NCI-H345 treated with DMSO at 0.1 percent for 48 hours (cell line): ENCODE measurements around the gene SNX18.
"Not testable (repeated sequence)": the region's sequence is repeated elsewhere in the genome, so short reads cannot be mapped to it uniquely, and the experiment has no call there.

Source experiments
- DNase-seq: peaks from one replicate; lab custom pipeline; 2025; ENCODE audit not compliant: unreplicated experiment; lab: John Stamatoyannopoulos, UW

SNX18 gene

GRCh38 chr5:54517512-54518145 is at the start of gene SNX18:
TSS of gene SNX18 (plus strand) at chr5:54517759. CDS start at chr5:54517953, 194 bp downstream.
- peak; percentile 68 for DNase-seq

GRCh38 chr5:54469622-54470021 is 47.9 kb upstream of the SNX18 start:
- DNase-seq: no peak

GRCh38 chr5:54470128-54470527 is 47.4 kb upstream of the SNX18 start:
- no peak for DNase-seq

GRCh38 chr5:54470677-54471076 is 46.9 kb upstream of the SNX18 start:
- DNase-seq: no peak

- DNase-seq: no peak
Measured at GRCh38 chr5:54471398-54471797, 46.2 kb upstream of the SNX18 start.

- DNase-seq: no peak
Measured at GRCh38 chr5:54476682-54477081, 40.9 kb upstream of the SNX18 start.

GRCh38 chr5:54477941-54478478 is 39.5 kb upstream of the SNX18 start:
- DNase-seq: no peak

GRCh38 chr5:54480296-54480695 is 37.3 kb upstream of the SNX18 start:
- DNase-seq: no peak

- no peak for DNase-seq
Measured at GRCh38 chr5:54484219-54484894, 33.2 kb upstream of the SNX18 start.

- DNase-seq: not testable (repeated sequence)
Measured at GRCh38 chr5:54485659-54486058, 31.9 kb upstream of the SNX18 start.

GRCh38 chr5:54489648-54489979 is 27.9 kb upstream of the SNX18 start:
- DNase-seq: not testable (repeated sequence)

- no peak for DNase-seq
Measured at GRCh38 chr5:54491326-54491725, 26.2 kb upstream of the SNX18 start.

- no peak for DNase-seq
Measured at GRCh38 chr5:54492178-54492577, 25.4 kb upstream of the SNX18 start.

- DNase-seq: no peak
Measured at GRCh38 chr5:54495027-54495426, 22.5 kb upstream of the SNX18 start.

GRCh38 chr5:54514291-54514690 is 3.3 kb upstream of the SNX18 start:
- DNase-seq: no peak

- DNase-seq: no peak
Measured at GRCh38 chr5:54514841-54515432, 2.6 kb upstream of the SNX18 start.

GRCh38 chr5:54515634-54516033 is 1.9 kb upstream of the SNX18 start:
- no peak for DNase-seq

GRCh38 chr5:54516051-54516655 is 1.4 kb upstream of the SNX18 start:
- DNase-seq: no peak

- no peak for DNase-seq
Measured at GRCh38 chr5:54517174-54517511, 416 bp upstream of the SNX18 start.

- no peak for DNase-seq
Measured at GRCh38 chr5:54518146-54518817, 723 bp downstream of the SNX18 start.

- DNase-seq: no peak
Measured at GRCh38 chr5:54518818-54519508, 1.4 kb downstream of the SNX18 start.
